HL-60/S4 (cell line): ENCODE data around the gene KCTD2.

Source experiments
- in situ Hi-C: fragments of 300-500 bp; cut with MboI; formaldehyde crosslinking; loops from 2 replicates; pipeline ENCODE4 v1.14.3; 2022; ENCODE audit warnings: low sequenced_read_pairs

The KCTD2 gene

GRCh38 chr17:75094871-75095399, 47.9 kb downstream of the KCTD2 start:
- in situ Hi-C loops: no loop called here

GRCh38 chr17:75096082-75096625, 49.1 kb downstream of the KCTD2 start:
- in situ Hi-C loops: no loop called here

DNA sequence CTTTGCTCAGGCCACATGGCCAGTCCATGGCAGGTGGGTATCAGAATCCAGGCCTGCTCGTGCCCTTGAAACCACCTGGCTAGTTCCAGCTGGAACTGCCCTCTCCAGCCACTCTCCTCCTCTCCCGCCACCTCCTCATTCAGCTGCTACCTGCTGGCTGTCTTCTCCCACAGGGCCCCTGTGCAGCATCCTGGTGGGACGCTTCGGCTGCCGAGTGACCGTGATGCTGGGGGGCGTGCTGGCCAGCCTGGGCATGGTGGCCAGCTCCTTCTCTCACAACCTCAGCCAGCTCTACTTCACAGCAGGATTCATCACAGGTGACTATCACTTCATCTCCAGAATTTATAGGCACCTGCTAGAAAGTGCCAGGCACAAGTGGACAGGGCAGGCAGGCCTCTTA, 50.8 kb downstream of the KCTD2 start:
- in situ Hi-C loops: no loop called here

DNA sequence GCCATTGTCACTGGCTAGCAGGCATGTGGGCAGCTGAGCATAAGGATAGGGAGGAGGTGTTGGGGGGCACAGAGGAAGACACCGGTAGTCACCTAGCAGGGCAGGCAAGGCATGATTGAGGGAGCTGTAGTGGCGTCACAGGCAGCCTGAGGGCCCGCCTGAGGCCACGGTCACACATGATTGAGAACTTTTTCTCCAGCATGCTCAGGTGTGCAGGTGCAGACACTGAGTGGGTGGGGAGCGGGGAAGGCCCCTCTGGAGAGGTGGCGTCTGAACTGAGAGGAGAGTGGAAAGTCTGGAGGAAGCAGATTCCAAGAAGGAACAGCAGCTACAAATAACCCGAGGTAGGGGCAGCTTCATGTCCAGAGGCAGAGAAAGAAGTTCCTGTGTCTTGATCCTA, 51.8 kb downstream of the KCTD2 start:
- in situ Hi-C loops: no loop called here

DNA sequence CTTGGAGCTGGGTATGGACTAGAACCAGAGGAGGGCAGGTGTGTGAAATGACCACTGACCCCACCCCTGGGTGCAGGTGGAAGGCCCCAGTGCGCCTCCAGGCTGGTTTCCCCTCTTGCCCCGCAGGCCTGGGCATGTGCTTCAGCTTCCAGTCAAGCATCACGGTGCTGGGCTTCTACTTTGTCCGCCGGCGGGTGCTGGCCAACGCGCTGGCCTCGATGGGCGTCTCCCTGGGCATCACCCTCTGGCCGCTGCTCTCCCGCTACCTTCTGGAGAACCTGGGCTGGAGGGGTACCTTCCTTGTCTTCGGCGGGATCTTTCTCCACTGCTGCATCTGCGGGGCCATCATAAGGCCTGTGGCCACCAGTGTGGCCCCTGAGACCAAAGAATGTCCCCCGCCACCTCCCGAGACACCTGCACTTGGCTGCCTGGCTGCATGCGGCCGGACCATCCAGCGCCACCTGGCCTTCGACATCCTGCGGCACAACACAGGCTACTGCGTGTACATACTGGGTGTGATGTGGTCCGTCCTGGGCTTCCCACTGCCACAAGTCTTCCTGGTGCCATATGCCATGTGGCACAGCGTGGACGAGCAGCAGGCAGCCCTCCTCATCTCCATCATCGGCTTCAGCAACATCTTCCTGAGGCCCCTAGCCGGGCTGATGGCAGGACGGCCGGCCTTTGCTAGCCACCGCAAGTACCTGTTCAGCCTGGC, 53.0 kb downstream of the KCTD2 start:
- in situ Hi-C loops: loop anchor here (5.0 kb wide), 1 partner anchor 33 kb away; no protein-coding TSS in a partner anchor

- in situ Hi-C loops: loop anchor here (5.0 kb wide), 1 partner anchor 35 kb away; no protein-coding TSS in a partner anchor
These were observed 55.4 kb downstream of the KCTD2 start for GRCh38 chr17:75102385-75102821.

DNA sequence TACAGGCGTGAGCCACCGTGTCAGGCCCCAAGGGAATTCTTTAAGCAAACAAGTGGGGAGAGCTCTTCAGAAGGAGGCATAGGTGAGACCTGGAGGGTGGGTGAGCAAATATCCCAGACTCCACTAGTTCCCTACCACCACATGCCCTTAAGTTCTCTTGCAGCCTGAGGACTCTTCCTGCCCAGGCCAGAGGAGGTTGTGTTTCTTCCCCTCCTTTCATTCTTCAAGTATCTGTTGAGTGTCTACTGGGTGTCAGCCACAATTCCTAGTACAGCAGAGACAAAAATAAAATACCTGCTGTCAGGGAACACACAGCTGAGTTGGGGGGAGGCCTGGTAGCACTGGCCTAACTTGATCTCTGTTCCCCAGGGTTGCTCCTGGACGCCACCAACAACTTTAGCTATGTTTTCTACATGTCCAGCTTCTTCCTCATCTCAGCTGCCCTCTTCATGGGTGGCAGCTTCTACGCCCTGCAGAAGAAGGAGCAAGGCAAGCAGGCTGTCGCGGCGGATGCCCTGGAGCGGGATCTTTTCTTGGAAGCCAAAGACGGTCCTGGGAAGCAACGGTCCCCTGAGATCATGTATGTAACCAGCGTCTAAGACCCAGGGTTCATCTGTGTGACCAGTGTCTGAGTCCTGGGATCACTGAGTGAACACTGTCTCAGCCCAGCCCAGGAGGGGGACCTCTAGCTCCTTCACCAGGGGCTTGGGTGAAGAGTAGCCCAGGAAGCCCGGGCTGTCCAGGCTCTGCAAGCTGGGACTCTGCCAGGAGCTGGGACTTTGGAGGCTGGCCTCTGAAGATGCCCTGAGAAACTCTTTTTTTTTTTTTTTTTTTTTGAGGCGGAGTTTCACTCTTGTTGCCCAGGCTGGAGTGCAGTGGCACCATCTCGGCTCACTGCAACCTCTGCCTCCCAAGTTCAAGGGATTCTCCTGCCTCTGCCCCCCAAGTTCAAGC, 56.9 kb downstream of the KCTD2 start:
- in situ Hi-C loops: loop anchor here (5.0 kb wide), 1 partner anchor 37 kb away; no protein-coding TSS in a partner anchor

- in situ Hi-C loops: no loop called here
These were observed 58.4 kb downstream of the KCTD2 start for GRCh38 chr17:75105126-75106080.

DNA sequence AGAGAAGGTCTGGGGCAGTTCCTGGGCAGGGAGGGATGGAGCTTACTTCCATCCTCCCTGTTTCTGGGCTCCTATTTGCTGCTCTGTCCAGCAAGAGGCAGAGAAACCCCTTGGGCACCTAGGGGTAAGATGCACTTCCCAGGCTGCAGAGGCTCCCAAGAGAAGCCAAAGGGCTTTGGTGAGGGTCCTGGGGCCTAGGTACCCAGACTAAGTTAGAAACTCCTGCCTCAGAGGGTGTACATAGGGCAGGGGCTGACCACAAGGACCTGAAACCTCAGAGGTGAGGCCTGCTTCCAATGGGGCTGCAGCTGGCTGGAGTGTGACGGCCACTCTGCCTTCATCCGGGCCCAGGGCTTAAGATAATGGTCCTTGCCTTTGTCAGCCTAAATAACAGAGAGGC, 61.2 kb downstream of the KCTD2 start:
- in situ Hi-C loops: no loop called here

DNA sequence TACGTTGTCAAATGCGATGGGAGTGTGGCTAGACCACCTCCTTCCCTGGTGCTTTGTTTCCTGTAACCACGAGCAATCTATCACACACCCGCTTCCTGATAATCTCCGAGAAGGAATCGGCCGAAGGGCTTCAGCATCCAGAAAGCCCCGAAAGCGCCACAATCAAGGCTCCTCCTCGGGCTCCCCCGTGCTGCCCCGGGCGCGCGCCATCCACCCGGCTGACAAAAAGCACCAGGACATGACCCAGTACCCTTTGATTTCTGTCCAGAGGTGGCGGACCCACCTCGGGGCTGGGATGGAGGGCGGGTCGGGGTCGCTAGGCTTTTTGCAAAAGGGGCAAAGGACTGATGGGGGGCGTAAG, 62.0 kb downstream of the KCTD2 start:
- in situ Hi-C loops: no loop called here

DNA sequence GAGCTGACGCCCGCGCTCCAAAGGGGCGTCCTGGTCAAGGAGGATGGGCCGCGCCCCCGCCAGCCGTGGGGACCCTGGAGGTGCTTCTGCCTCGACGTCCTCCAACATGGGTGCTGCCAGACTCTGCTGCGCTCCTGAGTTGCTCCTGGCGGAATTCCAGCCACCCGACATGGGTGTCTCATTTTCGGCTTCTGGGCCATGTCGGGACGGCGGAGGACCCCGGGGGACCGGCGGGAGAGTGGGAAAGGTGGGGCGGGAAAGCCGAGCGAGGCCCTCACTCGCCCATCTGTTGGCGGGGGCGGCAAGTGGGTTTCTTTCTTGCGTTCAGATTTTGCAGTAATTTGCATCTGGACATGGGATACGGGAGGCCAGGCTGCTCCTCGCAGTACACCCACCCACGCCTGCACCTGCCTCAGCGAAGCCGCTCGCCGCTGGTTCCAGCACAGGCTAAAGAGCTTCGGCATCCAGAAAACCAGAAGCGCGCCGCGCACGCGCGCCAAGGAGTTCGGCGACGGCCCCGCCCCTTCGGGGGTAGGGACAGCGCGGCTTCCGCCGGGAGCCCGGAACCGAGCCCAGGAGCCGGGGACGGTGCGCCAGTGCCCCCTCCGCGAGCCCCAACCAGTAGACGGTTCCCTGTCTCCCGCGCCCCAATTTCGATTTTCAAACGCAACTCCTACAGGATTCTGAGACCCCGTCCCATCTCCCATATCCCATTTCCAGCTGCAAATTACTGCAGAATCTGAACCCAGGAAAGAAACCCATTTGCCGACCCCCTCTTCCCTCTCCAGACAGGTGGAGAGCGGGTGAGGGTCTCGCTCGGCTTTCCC, 62.6 kb downstream of the KCTD2 start, which contains the start of gene ARMC7:
Gene ARMC7 (plus strand): TSS at position 563 of the 827 bp plus-strand sequence. CDS start 320 bp downstream, outside the sequence.
- in situ Hi-C loops: no loop called here

DNA sequence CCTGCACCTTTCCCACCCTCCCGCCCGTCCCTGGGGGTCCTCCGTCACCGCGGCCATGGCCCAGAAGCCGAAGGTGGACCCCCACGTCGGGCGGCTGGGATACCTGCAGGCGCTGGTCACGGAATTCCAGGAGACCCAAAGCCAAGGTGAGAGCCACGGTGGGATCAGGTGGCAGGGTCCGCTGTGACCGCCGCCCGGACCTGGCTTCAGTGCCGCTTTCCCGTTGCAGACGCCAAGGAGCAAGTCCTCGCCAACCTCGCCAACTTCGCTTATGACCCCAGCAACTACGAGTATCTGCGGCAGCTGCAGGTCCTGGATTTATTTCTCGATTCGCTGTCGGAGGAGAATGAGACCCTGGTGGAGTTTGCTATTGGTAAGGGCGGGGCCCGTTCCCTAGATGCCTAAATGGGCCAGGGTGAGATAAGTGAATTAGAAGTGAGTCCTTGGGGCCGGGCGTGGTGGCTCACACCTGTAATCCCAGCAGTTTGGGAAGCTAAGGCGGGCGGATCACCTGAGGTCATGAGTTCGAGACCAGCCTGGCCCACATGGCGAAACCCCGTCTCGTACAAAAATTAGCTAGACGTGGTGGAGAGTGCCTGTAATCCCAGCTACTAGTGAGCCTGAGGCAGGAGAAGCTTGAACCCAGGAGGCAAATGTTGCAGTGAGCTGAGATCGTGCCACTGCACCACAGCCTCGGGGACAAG, 63.4 kb downstream of the KCTD2 start:
- in situ Hi-C loops: no loop called here

GRCh38 chr17:75111777-75112335, 64.8 kb downstream of the KCTD2 start:
- in situ Hi-C loops: no loop called here

- in situ Hi-C loops: no loop called here
These were observed 67.0 kb downstream of the KCTD2 start for GRCh38 chr17:75113798-75114551.

GRCh38 chr17:75114552-75115314, 67.7 kb downstream of the KCTD2 start:
- in situ Hi-C loops: no loop called here
